Measurements from ENCODE around the gene C1S. TPM values are rescaled to one million over a fixed set of nuclear protein-coding genes. Genes with fewer than 3 reads are reported as not detected.

C1S gene
- total RNA-seq, 2 experiments from 2014 or later = 3.6 to 5.2 TPM

- Histone ChIP-seq H3K36me3 (ENCODE audit: insufficient read depth, low read length) (no peaks in the 10 kb centered on the region), H3K4me3 (ENCODE audit: low read depth, low read length, poor library complexity, severe bottlenecking) (no peak overlapping the region), H4K20me1 (ENCODE audit: insufficient read depth, low read length) (no peaks in the 10 kb centered on the region), H3K27ac (ENCODE audit: low read depth, low read length, poor library complexity, severe bottlenecking) (no peak overlapping the region), H3K9me2 (ENCODE audit: insufficient read depth, low read length) (no peaks in the 10 kb centered on the region), H3K4me1 (ENCODE audit: insufficient read depth, low read length, poor library complexity, severe bottlenecking) (no peaks in the 10 kb centered on the region), H3K9me3 (ENCODE audit: low read length) (no peaks in the 10 kb centered on the region), H3K79me2 (ENCODE audit: insufficient read depth, low read depth, low read length) (no peaks in the 10 kb centered on the region), H2AFZ (ENCODE audit: low read length) (no peak overlapping the region), H3K4me2 (ENCODE audit: low read length) (no peak overlapping the region)
- TF ChIP-seq EZH2phosphoT487 (IDR thresholded peaks at IDR 0.05; ENCODE audit: borderline replicate concordance, low read depth, low read length) = no peak
- TF ChIP-seq, protein P1, sequence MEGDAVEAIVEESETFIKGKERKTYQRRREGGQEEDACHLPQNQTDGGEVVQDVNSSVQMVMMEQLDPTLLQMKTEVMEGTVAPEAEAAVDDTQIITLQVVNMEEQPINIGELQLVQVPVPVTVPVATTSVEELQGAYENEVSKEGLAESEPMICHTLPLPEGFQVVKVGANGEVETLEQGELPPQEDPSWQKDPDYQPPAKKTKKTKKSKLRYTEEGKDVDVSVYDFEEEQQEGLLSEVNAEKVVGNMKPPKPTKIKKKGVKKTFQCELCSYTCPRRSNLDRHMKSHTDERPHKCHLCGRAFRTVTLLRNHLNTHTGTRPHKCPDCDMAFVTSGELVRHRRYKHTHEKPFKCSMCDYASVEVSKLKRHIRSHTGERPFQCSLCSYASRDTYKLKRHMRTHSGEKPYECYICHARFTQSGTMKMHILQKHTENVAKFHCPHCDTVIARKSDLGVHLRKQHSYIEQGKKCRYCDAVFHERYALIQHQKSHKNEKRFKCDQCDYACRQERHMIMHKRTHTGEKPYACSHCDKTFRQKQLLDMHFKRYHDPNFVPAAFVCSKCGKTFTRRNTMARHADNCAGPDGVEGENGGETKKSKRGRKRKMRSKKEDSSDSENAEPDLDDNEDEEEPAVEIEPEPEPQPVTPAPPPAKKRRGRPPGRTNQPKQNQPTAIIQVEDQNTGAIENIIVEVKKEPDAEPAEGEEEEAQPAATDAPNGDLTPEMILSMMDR (conservative IDR thresholded peaks at IDR 0.05; ENCODE audit: low read length) = no peak
- ChIA-PET CTCF (ENCODE audit: unreplicated experiment) (no interaction called here), POLR2A (no interaction called here)
- DNase-seq (ENCODE audit: low spot score) = no peak
- no TSS peak for BruUV-seq (replicated peaks)
- intact Hi-C loops (cut with micrococcal nuclease; ENCODE audit: unreplicated experiment) = no loop called here
Observed at GRCh38 chr12:7039403-7039802, 21.1 kb upstream of the C1S start.

DNA sequence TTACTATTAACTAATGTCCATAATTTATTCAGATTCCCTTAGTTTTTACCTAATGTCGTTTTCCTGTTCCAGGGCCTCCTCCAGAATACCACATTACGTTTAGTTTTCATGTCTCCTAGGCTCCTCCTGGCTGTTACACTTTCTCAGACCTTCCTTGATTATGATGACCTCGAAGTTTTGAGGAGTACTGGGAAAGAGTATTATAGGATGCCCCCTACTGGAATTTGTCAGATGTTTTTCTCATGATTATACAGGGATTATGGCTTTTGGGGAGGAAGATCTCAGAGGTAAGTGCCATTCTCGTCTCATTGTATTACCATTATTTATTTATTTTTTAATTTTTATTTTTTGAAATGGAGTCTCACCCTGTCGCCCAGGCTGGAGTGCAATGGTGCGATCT is 17.7 kb upstream of the C1S start:
- no peak overlapping the region for H2AFZ ChIP-seq (ENCODE audit: low read length)

DNA sequence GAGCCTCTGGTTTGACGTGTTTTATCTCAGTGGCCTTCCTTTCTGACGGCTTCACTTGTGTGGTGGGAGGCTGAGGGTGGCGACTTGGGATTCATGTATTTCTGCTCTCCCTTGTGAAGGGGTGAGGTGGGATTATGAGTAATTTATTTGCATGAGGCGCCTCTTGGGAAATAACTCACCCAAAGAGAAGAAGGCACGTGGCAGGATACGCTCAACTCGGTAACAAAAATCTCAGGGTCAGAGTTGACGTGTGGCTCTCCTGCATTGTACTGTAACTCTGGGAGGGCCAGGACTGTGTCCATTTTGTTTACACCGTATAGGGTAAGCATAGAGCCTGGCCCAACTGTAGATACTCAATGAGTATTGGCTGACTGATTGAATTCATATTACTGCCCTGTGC is 14.6 kb upstream of the C1S start:
- no peaks in the 10 kb centered on the region for H3K36me3 ChIP-seq (ENCODE audit: insufficient read depth, low read length)
- BruUV-seq (replicated peaks) = no TSS peak
- H3K4me2 ChIP-seq (ENCODE audit: low read length) = no peak overlapping the region
- H4K20me1 ChIP-seq (ENCODE audit: insufficient read depth, low read length) = no peaks in the 10 kb centered on the region
- no peak for DNase-seq (ENCODE audit: low spot score)
- H3K4me3 ChIP-seq (ENCODE audit: low read depth, low read length, poor library complexity, severe bottlenecking) = no peak overlapping the region
- no peaks in the 10 kb centered on the region for H3K9me2 ChIP-seq (ENCODE audit: insufficient read depth, low read length)
- no peak for TF ChIP-seq EZH2phosphoT487 (IDR thresholded peaks at IDR 0.05; ENCODE audit: borderline replicate concordance, low read depth, low read length)
- TF ChIP-seq, protein P1 (conservative IDR thresholded peaks at IDR 0.05; ENCODE audit: low read length) = no peak
- peaks cover 6% of the 10 kb centered on the region for H3K4me1 ChIP-seq (ENCODE audit: insufficient read depth, low read length, poor library complexity, severe bottlenecking)
- H3K9me3 ChIP-seq (ENCODE audit: low read length) = no peaks in the 10 kb centered on the region
- ChIA-PET CTCF (ENCODE audit: unreplicated experiment) (no interaction called here), POLR2A (no interaction called here)
- no peaks in the 10 kb centered on the region for H3K79me2 ChIP-seq (ENCODE audit: insufficient read depth, low read depth, low read length)
- no peak overlapping the region for H2AFZ ChIP-seq (ENCODE audit: low read length)
- intact Hi-C loops (cut with micrococcal nuclease; ENCODE audit: unreplicated experiment) = no loop called here
- no peak overlapping the region for H3K27ac ChIP-seq (ENCODE audit: low read depth, low read length, poor library complexity, severe bottlenecking)

More for the DNA sequence above, 17.7 kb upstream of the C1S start:
- peak; percentile 44 for DNase-seq (ENCODE audit: low spot score)
- ChIA-PET POLR2A (no interaction called here), CTCF (ENCODE audit: unreplicated experiment) (no interaction called here)
- H3K27ac ChIP-seq (ENCODE audit: low read depth, low read length, poor library complexity, severe bottlenecking) = no peak overlapping the region
- H3K79me2 ChIP-seq (ENCODE audit: insufficient read depth, low read depth, low read length) = no peaks in the 10 kb centered on the region
- H4K20me1 ChIP-seq (ENCODE audit: insufficient read depth, low read length) = no peaks in the 10 kb centered on the region
- no peaks in the 10 kb centered on the region for H3K9me3 ChIP-seq (ENCODE audit: low read length)
- BruUV-seq (replicated peaks) = no TSS peak
- H3K4me2 ChIP-seq (ENCODE audit: low read length) = no peak overlapping the region
- peaks cover 6% of the 10 kb centered on the region for H3K4me1 ChIP-seq (ENCODE audit: insufficient read depth, low read length, poor library complexity, severe bottlenecking)
- no peak for TF ChIP-seq EZH2phosphoT487 (IDR thresholded peaks at IDR 0.05; ENCODE audit: borderline replicate concordance, low read depth, low read length)
- TF ChIP-seq, protein P1 (conservative IDR thresholded peaks at IDR 0.05; ENCODE audit: low read length) = peak; percentile 68
- no peaks in the 10 kb centered on the region for H3K36me3 ChIP-seq (ENCODE audit: insufficient read depth, low read length)
- H3K4me3 ChIP-seq (ENCODE audit: low read depth, low read length, poor library complexity, severe bottlenecking) = no peak overlapping the region
- intact Hi-C loops (cut with micrococcal nuclease; ENCODE audit: unreplicated experiment) = no loop called here
- H3K9me2 ChIP-seq (ENCODE audit: insufficient read depth, low read length) = no peaks in the 10 kb centered on the region

Measured in OCI-LY7 (cell line).